GM12878 (cell line): Measurements from ENCODE around the gene COMMD1. TPM values are rescaled to one million over a fixed set of nuclear protein-coding genes. Genes with fewer than 3 reads are reported as not detected.

Source experiments
- ATAC-seq: fragments of 200-7000 bp; cut with Tn5 transposase; 3 replicates; pipeline ENCODE4 v1.9.1; 2020; ENCODE audit warnings: mild to moderate bottlenecking, moderate library complexity
- BruUV-seq: library from RNA; stranded (reverse); fragments of 400-500 nt; replicated peaks from 2 replicates; lab custom pipeline; 2021; lab: Mats Ljungman, UMichigan
- CTCF ChIA-PET: fragments of 300-600 bp; sonication (Branson Sonifier 250); formaldehyde crosslinking; extraction: SDS; loops from one replicate; lab custom pipeline; 2021; ENCODE audit warnings: inconsistent platforms; lab: Yijun Ruan, JAX
- POLR2A ChIA-PET: fragments of 350-600 bp; formaldehyde crosslinking; extraction: SDS; loops from one replicate; lab custom pipeline; 2021; ENCODE audit warnings: inconsistent platforms; lab: Charles Lee
- RAD21 ChIA-PET: fragments of 300-600 bp; sonication (Branson Sonifier 250); formaldehyde crosslinking; loops from one replicate; lab custom pipeline; 2023; ENCODE audit warnings: antibody characterized with exemption; ENCODE audit not compliant: unreplicated experiment; lab: Charles Lee
- SMC1A ChIA-PET: fragments of 300-600 bp; sonication (Branson Sonifier 250); formaldehyde crosslinking; loops from one replicate; lab custom pipeline; 2023; ENCODE audit not compliant: unreplicated experiment, uncharacterized antibody; lab: Charles Lee
- DNase-seq: peaks from one replicate; pipeline ENCODE4 v3.0.0-alpha.2; 2011; ENCODE audit warnings: low read depth, low spot score
- FAIRE-seq: peaks from 3 replicates; lab custom pipeline; 2011; peaks lifted over from hg19 to GRCh38; lab: Jason Lieb, UNC
- H2AFZ ChIP-seq: 2 replicates; pipeline ENCODE4 v1.6.0; 2011; ENCODE audit warnings: low read depth, low read length, control low read depth; ENCODE audit not compliant: control insufficient read depth
- H3K27ac ChIP-seq: 2 replicates; pipeline ENCODE4 v1.5.1; 2011; ENCODE audit warnings: control low read depth; ENCODE audit not compliant: control insufficient read depth, insufficient read depth
- H3K27me3 ChIP-seq, 2 experiments: replicated peaks in 1 of 2; 2 replicates each; pipeline versions ENCODE4 v1.6.0 to v1.6.1; 2011; ENCODE audit warnings: low read length in 1 of 2; ENCODE audit not compliant: control insufficient read depth in 2 of 2, insufficient read depth in 2 of 2
- H3K36me3 ChIP-seq, 2 experiments: 2 replicates each; pipeline ENCODE4 v1.5.1; 2011; ENCODE audit warnings: low read length in 1 of 2; ENCODE audit not compliant: control insufficient read depth in 2 of 2, insufficient read depth in 2 of 2
- H3K4me1 ChIP-seq: 2 replicates; pipeline ENCODE4 v1.6.1; 2011; ENCODE audit warnings: mild to moderate bottlenecking, low read length, moderate library complexity, mixed read lengths; ENCODE audit not compliant: control insufficient read depth, insufficient read depth
- H3K4me2 ChIP-seq: 2 replicates; pipeline ENCODE4 v1.6.0; 2011; ENCODE audit warnings: control low read depth; ENCODE audit not compliant: control insufficient read depth, insufficient read depth
- H3K4me3 ChIP-seq: fragments of 200-600 bp; sonication (generic); 2 replicates; pipeline ENCODE4 v1.5.1; 2016
- H3K79me2 ChIP-seq: 2 replicates; pipeline ENCODE4 v1.6.0; 2011; ENCODE audit warnings: low read length; ENCODE audit not compliant: control insufficient read depth, insufficient read depth
- H3K9ac ChIP-seq: 2 replicates; pipeline ENCODE4 v1.8.0; 2011; ENCODE audit warnings: low read length, control low read depth, mixed read lengths; ENCODE audit not compliant: control insufficient read depth, insufficient read depth
- H3K9me3 ChIP-seq: replicated peaks from 3 replicates; pipeline ENCODE4 v1.5.1; 2011; ENCODE audit warnings: mild to moderate bottlenecking, low read length; ENCODE audit not compliant: control insufficient read depth, insufficient read depth
- H4K20me1 ChIP-seq: 2 replicates; pipeline ENCODE4 v1.6.0; 2011; ENCODE audit not compliant: control insufficient read depth, insufficient read depth
- CBX5 ChIP-seq: sonication (generic); IDR thresholded peaks from 2 replicates; pipeline ENCODE4 v1.6.1; 2016; ENCODE audit warnings: low read depth, moderate library complexity, mild to moderate bottlenecking, inconsistent platforms
- CHD4 ChIP-seq: fragments of 200-600 bp; sonication (generic); IDR thresholded peaks from 2 replicates; pipeline ENCODE4 v1.6.1; 2016; ENCODE audit warnings: mild to moderate bottlenecking
- CUX1 ChIP-seq: IDR thresholded peaks from 2 replicates; pipeline ENCODE4 v1.6.1; 2012; ENCODE audit warnings: improper control_type of control experiment, low read depth, low read length; ENCODE audit not compliant: insufficient replicate concordance
- E4F1 ChIP-seq: fragments of 450-650 bp; IDR thresholded peaks from 2 replicates; pipeline ENCODE4 v1.6.1; 2018; ENCODE audit warnings: borderline replicate concordance, mild to moderate bottlenecking; ENCODE audit not compliant: partially characterized antibody
- GABPA ChIP-seq: IDR thresholded peaks from 2 replicates; pipeline ENCODE4 v1.6.1; 2014; ENCODE audit warnings: antibody characterized with exemption, low read depth, mild to moderate bottlenecking, inconsistent platforms
- HDAC6 ChIP-seq: fragments of 200-600 bp; sonication (generic); IDR thresholded peaks from one replicate; pipeline ENCODE4 v1.8.0; 2017; ENCODE audit warnings: antibody characterized with exemption; ENCODE audit not compliant: unreplicated experiment
- MXI1 ChIP-seq: fragments of 150-350 bp; IDR thresholded peaks from 2 replicates; pipeline ENCODE4 v1.6.1; 2011; ENCODE audit warnings: low read depth, mild to moderate bottlenecking, inconsistent platforms, low read length, improper control_type of control experiment
- SPI1 ChIP-seq: IDR thresholded peaks from 2 replicates; pipeline ENCODE4 v1.6.1; 2011; ENCODE audit warnings: low read depth, mild to moderate bottlenecking, low read length, moderate library complexity, borderline replicate concordance; ENCODE audit not compliant: insufficient read depth
- WGBS: methylation state at CpG from one replicate; pipeline ENCODE4 v1.1.6; 2016; ENCODE audit warnings: low lambda C conversion rate; ENCODE audit not compliant: insufficient replicate concordance, insufficient coverage; ENCODE audit errors: missing lambda C conversion rate; 5-methylcytosine and 5-hydroxymethylcytosine counted together
- in situ Hi-C: fragments of 300-500 bp; cut with MboI; formaldehyde crosslinking; loops from 9 replicates; pipeline ENCODE4 v1.14.3; 2018; ENCODE audit warnings: mixed read lengths
- intact Hi-C: fragments of 100-400 bp; cut with micrococcal nuclease; formaldehyde crosslinking; loops from one replicate; pipeline ENCODE4 v1.14.2; 2022; ENCODE audit not compliant: unreplicated experiment
- polyA plus RNA-seq, 11 experiments: library from polyadenylated mRNA; depleted of rRNA in 4 of 11; unstranded in 6 of 11; stranded (reverse) in 5 of 11; fragments of >200 nt; fragmentation: Nextera tagmentation in 4 of 11; fragmentation: Illumina TruSeq in 1 of 11; extraction: Ambion mirVana in 4 of 11; extraction: Trizol in 1 of 11; gene quantifications; 1 replicate in 1 of 11; 2 replicates in 10 of 11; pipeline versions ENCODE4 v1.2.1 to v1.2.3, GENCODE V29; 2011 to 2016; ENCODE audit warnings: inconsistent platforms in 2 of 11, missing spikeins in 2 of 11, low read depth in 1 of 11
- total RNA-seq, 4 experiments: library from RNA; depleted of rRNA in 3 of 4; stranded (reverse); fragments of >200 nt in 3 of 4; fragmentation: Illumina TruSeq in 1 of 4; extraction: Trizol in 1 of 4; gene quantifications; 2 replicates each; pipeline versions ENCODE4 v1.2.1 to v1.2.3, GENCODE V29; 2013 to 2021

Gene COMMD1
- total and polyA plus RNA-seq, 10 of the 15 experiments (the other 5 are each of a cell fraction or from before 2014, with no cell fraction given) = 39.7 to 210 (median 53.7) TPM

GRCh38 chr2:62089658-62090057 lies 184.2 kb downstream of the COMMD1 start:
- no peak overlapping the region for H3K4me3 ChIP-seq
- SMC1A ChIA-PET = interaction anchor here (1.3 to 2.2 kb wide), 3 partner anchors 10 to 95 kb away, joined by 4 to 9 read pairs (median 6); no protein-coding TSS in a partner anchor
- TF ChIP-seq MXI1 (no peak), CHD4 (no peak), CBX5 (no peak), GABPA (no peak), CUX1 (no peak), HDAC6 (no peak), SPI1 (no peak), E4F1 (no peak)
- TF ChIP-seq, all 136 proteins: peak for 0
- Histone ChIP-seq H3K27me3 (no peaks in the 10 kb centered on the region), H3K4me1 (no peaks in the 10 kb centered on the region; the same call in 1 of the 2 replicates), H3K9ac (no peak overlapping the region), H3K27ac (no peak overlapping the region), H2AFZ (no peak overlapping the region), H3K9me3 (no peaks in the 10 kb centered on the region; the same call in 2 of the 3 replicates), H4K20me1 (no peaks in the 10 kb centered on the region), H3K4me2 (no peak overlapping the region), H3K79me2 (no peaks in the 10 kb centered on the region), H3K36me3 (no peaks in the 10 kb centered on the region)
- DNase-seq (no peak), ATAC-seq (no peak), FAIRE-seq (no peak)
- 98% methylated on average over 3 of the region's 3 CpGs for WGBS
- in situ Hi-C loops (no loop called here), intact Hi-C loops (no loop called here)
- ChIA-PET CTCF (interaction anchor here (1.3 kb wide), 1 partner anchor 9 kb away, joined by 4 read pairs; no protein-coding TSS in a partner anchor), RAD21 (interaction anchor here (1.7 kb wide), 1 partner anchor 96 kb away, joined by 3 read pairs; no protein-coding TSS in a partner anchor), POLR2A (interaction anchor here (0.7 kb wide), 1 partner anchor 319 kb away, joined by 3 read pairs; no protein-coding TSS in a partner anchor)
- no TSS peak for BruUV-seq
